ENCODE data around the gene DHX16. TPM values are rescaled to one million over a fixed set of nuclear protein-coding genes. Genes with fewer than 3 reads are reported as not detected.
A peak's percentile ranks its signal among the peaks of the same experiment; 100 is the strongest.

The DHX16 gene
- total and polyA plus RNA-seq, 2 of the 8 experiments (the other 6 are each of a cell fraction or from before 2014, with no cell fraction given): 27.4 to 44.4 TPM

GRCh38 chr6:30617565-30618269 lies 55.1 kb downstream of the DHX16 start, which contains the start of gene MRPS18B:
MRPS18B (plus strand) TSS chr6:30617840; CDS start chr6:30617866, 26 bp downstream.
- H3K56ac ChIP-seq (replicated peaks; ENCODE audit: insufficient read length, low read depth, low read length): peak within 1 kb of the TSS; percentile 57
- peak within 1 kb of the TSS; percentile 99 for H3K27ac ChIP-seq (ENCODE audit: low read depth, low read length)
- H4K5ac ChIP-seq (ENCODE audit: insufficient read length, low read depth, low read length): peak within 1 kb of the TSS; percentile 86
- H3K9ac ChIP-seq (replicated peaks in 1 of 4; ENCODE audit: extremely low read depth in 1 of 4, low read depth in 3 of 4, low read length in 3 of 4): peak within 1 kb of the TSS; percentile 99 to 100 (median 100)
- FAIRE-seq: peak; percentile 28
- peak within 1 kb of the TSS; percentile 55 for H2AK5ac ChIP-seq (ENCODE audit: low read depth, low read length)
- H3K36me3 ChIP-seq (ENCODE audit: control insufficient read depth in 2 of 4, insufficient read depth in 4 of 4, low read length in 3 of 4): peaks cover 9 to 45% (median 22%) of the 10 kb centered on the region in 4 experiments
- peaks cover 6% of the 10 kb centered on the region; the same call in 1 of the 2 replicates for H3K79me1 ChIP-seq (ENCODE audit: low read depth, low read length)
- H4K20me1 ChIP-seq (replicated peaks in 1 of 2; ENCODE audit: control insufficient read depth in 1 of 2, insufficient read depth in 2 of 2, low read length in 2 of 2): peaks cover 0 to 2% of the 10 kb centered on the region in 2 experiments
- peak within 1 kb of the TSS; percentile 88; the same call in 1 of the 2 replicates for H2BK15ac ChIP-seq (ENCODE audit: low read length)
- peaks cover 14% of the 10 kb centered on the region for H3K23me2 ChIP-seq (ENCODE audit: low read depth, low read length)
- H3K4me3 ChIP-seq (ENCODE audit: extremely low read depth in 1 of 4, insufficient read depth in 2 of 4, low read depth in 3 of 4, low read length in 4 of 4): peak within 1 kb of the TSS; percentile 90 to 97 (median 96)
- H2BK5ac ChIP-seq (ENCODE audit: low read depth, low read length): peak within 1 kb of the TSS; percentile 97
- DNase-seq (ENCODE audit: low read depth in 1 of 2, low spot score in 2 of 2): peak; percentile 83 to 92
- peak within 1 kb of the TSS; percentile 53; the same call in 1 of the 2 replicates for H2BK20ac ChIP-seq (ENCODE audit: low read length)
- no peaks in the 10 kb centered on the region for H3K27me3 ChIP-seq (replicated peaks in 1 of 4; ENCODE audit: control insufficient read depth in 3 of 4, extremely low read depth in 1 of 4, insufficient read depth in 3 of 4, low read length in 3 of 4)
- 1% methylated on average over 34 of the region's 34 CpGs; no CpG with 5 or more reads in 1 of the 2 experiments for WGBS, 2 experiments (ENCODE audit: extremely low coverage in 1 of 2, insufficient coverage in 1 of 2, insufficient read length in 1 of 2, insufficient replicate concordance in 2 of 2, low coverage in 1 of 2, low lambda C conversion rate in 2 of 2, missing lambda C conversion rate in 1 of 2)
- peak within 1 kb of the TSS; percentile 99 for H2BK12ac ChIP-seq (ENCODE audit: low read depth, low read length)
- H3K4me1 ChIP-seq (replicated peaks in 1 of 4; ENCODE audit: control insufficient read depth in 3 of 4, insufficient read depth in 4 of 4, low read length in 3 of 4): peaks cover 0 to 6% (median 4%) of the 10 kb centered on the region in 4 experiments; a peak in 4 of 7 replicates
- POLR2A ChIA-PET (ENCODE audit: partially characterized antibody): interaction anchor here (0.6 to 3.8 kb wide), 45 partner anchors 8 to 607 kb away, joined by 3 to 43 read pairs (median 4); partner anchors contain the start of genes ABCF1, ATAT1, C6orf136 and DHX16
- H3K9me3 ChIP-seq (ENCODE audit: insufficient read depth in 2 of 2, low read depth in 1 of 2, low read length in 1 of 2): no peaks in the 10 kb centered on the region
- no peak within 1 kb of the TSS for H3K23ac ChIP-seq (ENCODE audit: insufficient read length)
- H3K14ac ChIP-seq (ENCODE audit: insufficient read length): no peak within 1 kb of the TSS
- H4K8ac ChIP-seq (ENCODE audit: extremely low read depth, insufficient read depth, low read length): peak within 1 kb of the TSS; percentile 97; the same call in 1 of the 2 replicates
- peaks cover 4 to 55% of the 10 kb centered on the region in 2 experiments; a peak in 3 of 4 replicates for H3K79me2 ChIP-seq (ENCODE audit: control insufficient read depth in 1 of 2, insufficient read depth in 2 of 2, low read length in 2 of 2)
- H3K18ac ChIP-seq (ENCODE audit: extremely low read depth, low read length): peak within 1 kb of the TSS; percentile 95
- CTCF ChIA-PET (ENCODE audit: partially characterized antibody): interaction anchor here (0.9 to 1.7 kb wide), 3 partner anchors 15 to 113 kb away, joined by 3 to 6 read pairs (median 3); no protein-coding TSS in a partner anchor
- peak within 1 kb of the TSS; percentile 96 to 98 for H3K4me2 ChIP-seq (ENCODE audit: insufficient read depth in 1 of 2, low read depth in 2 of 2, low read length in 2 of 2)
- H2BK120ac ChIP-seq (replicated peaks; ENCODE audit: low read depth, low read length): peak within 1 kb of the TSS; percentile 16
- H3K4ac ChIP-seq (replicated peaks; ENCODE audit: insufficient read length, low read depth, low read length): peak within 1 kb of the TSS; percentile 20
- H2AFZ ChIP-seq (ENCODE audit: low read length): peak within 1 kb of the TSS; percentile 94
- H4K91ac ChIP-seq (replicated peaks; ENCODE audit: insufficient read length, low read length): peak within 1 kb of the TSS; percentile 67
- TF ChIP-seq SIN3A (conservative IDR thresholded peaks at IDR 0.05 in 1 of 2, IDR thresholded peaks at IDR 0.05 in 1 of 2; ENCODE audit: low read depth in 1 of 2, low read length in 2 of 2) (peak; percentile 96 to 98), E2F6 (IDR thresholded peaks at IDR 0.05) (peak; percentile 41; the same call in 1 of the 2 replicates), CHD1 (IDR thresholded peaks at IDR 0.05; ENCODE audit: low read depth, low read length) (peak; percentile 14; the same call in 1 of the 2 replicates), POLR2AphosphoS5 (IDR thresholded peaks at IDR 0.05; ENCODE audit: low read depth, low read length) (peak; percentile 89; the same call in 1 of the 2 replicates), HDAC2 (IDR thresholded peaks at IDR 0.05; ENCODE audit: borderline replicate concordance in 1 of 2, low read depth in 2 of 2, low read length in 2 of 2) (peak; percentile 26 to 97; a peak in 3 of 4 replicates), YY1 (IDR thresholded peaks at IDR 0.05; ENCODE audit: low read depth, low read length) (peak; percentile 97), POLR2A (IDR thresholded peaks at IDR 0.05; ENCODE audit: control extremely low read depth in 1 of 2, low read depth in 2 of 2, low read length in 2 of 2) (peak in 1 of 2 experiments; percentile 6; a peak in 1 of 3 replicates), BCL11A (IDR thresholded peaks at IDR 0.05; ENCODE audit: low read depth in 2 of 2, low read length in 2 of 2) (no peak), MAX (IDR thresholded peaks at IDR 0.05) (peak; percentile 82)

All from H1 (cell line).